HG03103 (cell line): ENCODE data around the gene PLA2G2F.

ENCODE experiments used
- ATAC-seq: cut with Tn5 transposase; IDR thresholded peaks from one replicate; pipeline ENCODE4 v1.9.1; 2021; ENCODE audit warnings: low read depth; ENCODE audit not compliant: unreplicated experiment

Gene PLA2G2F, protein sequence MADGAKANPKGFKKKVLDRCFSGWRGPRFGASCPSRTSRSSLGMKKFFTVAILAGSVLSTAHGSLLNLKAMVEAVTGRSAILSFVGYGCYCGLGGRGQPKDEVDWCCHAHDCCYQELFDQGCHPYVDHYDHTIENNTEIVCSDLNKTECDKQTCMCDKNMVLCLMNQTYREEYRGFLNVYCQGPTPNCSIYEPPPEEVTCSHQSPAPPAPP

DNA sequence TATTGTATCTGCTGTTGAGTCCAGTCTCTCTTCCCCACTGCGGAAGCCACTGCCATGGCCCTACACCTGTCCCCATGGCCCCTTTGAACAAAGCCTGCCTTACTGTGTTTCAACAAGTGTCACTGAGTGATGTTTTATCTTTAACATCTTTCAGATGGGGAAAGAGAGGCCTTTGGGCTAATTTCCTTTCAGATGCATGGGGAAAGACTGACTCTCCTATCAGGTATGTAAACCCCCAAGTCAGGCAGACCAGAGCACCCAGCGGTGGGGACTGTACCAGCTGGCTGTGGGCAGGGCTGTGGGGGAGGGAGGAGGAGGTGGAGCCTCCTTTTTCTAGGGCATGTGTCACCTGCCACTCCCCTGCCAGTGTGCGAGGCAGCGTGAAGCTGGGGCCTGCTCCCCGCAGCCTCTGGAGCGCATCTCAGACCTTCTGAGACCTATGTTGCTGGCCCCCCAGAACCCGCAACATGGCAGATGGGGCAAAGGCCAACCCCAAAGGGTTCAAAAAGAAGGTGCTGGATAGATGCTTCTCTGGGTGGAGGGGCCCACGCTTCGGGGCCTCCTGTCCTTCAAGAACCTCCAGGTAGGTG, at the start of gene PLA2G2F:
Gene PLA2G2F (plus strand): TSS at position 363 of the 590 bp plus-strand sequence. CDS start 105 bp downstream, at position 468.
- no peak for ATAC-seq

DNA sequence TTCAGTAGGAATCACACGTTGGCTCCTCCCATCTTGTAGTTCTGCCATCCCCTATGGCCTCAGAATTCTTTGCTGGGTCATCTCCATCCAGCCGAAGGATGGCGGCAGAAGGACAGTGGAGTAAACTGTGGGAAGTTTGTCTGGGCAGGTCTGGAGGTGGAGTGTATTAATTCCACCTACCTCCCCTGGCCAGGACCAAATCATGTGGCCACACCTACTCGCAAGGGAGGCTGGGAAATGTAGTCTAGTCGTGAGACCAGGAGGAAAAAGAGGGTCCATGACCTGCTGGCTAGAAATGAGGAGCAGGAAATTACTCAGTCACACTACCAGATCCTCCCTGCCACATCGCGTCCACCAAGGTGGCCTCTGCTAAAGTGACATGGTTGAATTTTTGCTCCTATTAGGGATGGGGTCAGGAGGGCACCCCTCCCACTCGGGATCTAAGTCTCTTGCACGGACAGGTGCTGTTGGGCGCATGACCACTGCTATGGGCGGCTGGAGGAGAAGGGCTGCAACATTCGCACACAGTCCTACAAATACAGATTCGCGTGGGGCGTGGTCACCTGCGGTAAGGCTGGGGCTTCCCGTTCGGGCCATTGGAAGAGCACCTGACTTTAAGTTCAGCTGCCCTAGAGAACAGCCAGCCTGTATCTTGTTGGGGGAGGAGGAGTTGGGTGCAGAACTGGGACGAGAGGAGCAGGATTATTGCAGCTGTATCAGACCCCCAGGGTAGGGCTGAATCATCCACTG, 49.6 kb upstream of the PLA2G2F start:
- ATAC-seq = no peak

DNA sequence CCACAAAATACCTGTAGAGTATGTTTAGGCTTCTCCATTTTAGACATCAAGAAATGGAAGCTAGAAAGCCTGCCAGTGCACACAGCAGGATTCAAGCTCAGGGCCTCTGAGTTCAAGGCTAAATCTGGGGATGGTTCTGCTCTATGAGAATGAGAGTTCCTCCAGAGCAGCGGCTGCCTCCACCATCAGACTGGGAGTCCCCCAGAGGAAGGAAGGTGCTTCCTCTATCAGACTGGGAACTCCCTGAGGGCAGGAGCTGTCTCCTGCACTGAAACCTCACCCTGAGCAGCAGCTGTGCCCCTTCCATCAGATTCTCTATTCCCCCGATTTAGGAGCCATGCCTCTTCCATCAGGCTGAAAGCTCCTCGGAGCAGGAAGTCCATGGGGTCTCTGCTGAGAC, 49.0 kb upstream of the PLA2G2F start:
- no peak for ATAC-seq

DNA sequence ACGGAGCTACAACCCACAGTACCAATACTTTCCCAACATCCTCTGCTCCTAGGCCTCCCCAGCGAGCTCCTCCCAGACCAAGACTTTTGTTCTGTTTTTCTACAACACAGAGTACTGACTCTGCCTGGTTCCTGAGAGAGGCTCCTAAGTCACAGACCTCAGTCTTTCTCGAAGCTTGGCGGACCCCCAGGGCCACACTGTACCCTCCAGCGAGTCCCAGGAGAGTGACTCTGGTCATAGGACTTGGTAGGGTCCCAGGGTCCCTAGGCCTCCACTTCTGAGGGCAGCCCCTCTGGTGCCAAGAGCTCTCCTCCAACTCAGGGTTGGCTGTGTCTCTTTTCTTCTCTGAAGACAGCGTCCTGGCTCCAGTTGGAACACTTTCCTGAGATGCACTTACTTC, 48.5 kb upstream of the PLA2G2F start:
- no peak for ATAC-seq

DNA sequence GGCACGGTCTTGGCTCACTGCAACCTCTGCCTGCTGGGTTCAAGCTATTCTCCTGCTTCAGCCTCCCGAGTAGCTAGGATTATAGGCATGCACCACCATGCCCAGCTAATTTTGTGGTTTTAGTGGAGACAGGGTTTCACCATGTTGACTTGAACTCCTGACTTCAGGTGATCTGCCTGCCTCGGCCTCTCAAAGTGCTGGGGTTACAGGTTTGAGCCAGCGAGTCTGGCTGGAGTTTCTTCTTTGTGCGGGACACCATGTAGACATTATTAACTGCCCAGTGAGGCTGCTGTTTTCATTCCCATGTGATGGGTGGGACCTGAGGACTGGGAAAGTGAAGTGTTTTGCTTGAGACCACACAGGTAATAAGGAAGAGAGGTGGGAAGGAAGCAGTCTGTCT, 45.8 kb upstream of the PLA2G2F start:
- ATAC-seq = no peak

DNA sequence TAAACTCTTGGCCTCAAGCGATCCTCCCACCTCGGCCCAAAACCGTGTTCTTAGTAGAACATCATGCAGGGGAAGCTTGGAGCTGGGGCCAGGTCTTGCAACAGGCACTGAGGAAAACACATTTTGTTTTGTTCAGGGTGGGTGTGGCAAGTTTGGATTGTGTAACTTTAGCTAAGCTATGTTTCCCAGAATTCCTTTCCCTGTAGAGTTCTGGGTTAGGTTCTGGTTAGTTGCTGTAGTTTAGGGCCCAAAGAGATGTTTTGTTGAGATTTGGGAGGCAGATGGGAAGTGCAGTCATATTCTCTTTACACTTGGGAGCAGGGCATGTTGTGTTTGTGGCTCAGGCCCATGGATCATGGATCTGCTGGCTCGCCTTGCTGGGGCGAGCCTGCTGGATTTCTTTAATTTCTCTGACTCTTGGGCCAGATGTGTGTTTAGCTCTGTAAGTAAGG, 45.2 kb upstream of the PLA2G2F start:
- ATAC-seq = no peak

DNA sequence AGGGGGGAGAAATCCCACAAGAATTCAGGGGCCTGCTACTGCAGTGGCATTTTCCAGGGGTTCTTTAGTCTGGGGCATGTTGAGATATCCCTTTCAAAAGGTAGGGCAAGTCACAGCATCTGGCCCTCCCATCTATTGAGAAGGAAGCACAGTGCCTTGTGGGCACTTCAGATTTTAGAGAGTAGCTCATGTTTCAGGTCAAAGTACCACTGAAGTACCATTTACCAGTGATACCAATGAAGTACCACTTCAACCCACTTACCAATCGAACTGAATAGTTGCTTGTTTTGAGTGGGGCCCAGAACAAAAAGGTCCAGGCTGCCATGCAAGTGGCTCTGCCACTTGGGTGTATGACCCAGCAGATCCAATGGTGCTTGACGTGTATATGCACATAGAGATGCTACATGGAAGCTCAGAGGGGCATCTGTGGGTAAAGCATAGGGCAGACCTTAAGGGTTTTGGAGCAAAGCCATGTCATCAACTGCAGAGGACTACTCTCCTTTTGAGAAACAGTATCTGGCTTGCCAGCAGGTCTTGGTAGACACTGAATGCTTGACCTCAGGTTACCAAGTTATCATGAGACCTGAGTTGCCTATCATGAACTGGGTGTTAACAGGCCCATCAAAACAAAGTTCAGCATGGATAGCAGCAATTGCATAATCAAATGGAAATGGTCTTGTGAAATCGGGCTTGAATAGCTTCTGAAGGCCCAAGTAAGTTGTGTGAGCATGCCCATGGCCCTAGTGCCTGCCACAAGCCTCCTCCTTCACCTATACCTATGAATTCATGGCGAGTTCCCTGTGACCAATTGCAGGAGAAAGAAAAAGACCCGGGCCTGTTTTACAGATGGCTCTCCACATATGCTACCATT, 43.3 kb upstream of the PLA2G2F start:
- no peak for ATAC-seq

DNA sequence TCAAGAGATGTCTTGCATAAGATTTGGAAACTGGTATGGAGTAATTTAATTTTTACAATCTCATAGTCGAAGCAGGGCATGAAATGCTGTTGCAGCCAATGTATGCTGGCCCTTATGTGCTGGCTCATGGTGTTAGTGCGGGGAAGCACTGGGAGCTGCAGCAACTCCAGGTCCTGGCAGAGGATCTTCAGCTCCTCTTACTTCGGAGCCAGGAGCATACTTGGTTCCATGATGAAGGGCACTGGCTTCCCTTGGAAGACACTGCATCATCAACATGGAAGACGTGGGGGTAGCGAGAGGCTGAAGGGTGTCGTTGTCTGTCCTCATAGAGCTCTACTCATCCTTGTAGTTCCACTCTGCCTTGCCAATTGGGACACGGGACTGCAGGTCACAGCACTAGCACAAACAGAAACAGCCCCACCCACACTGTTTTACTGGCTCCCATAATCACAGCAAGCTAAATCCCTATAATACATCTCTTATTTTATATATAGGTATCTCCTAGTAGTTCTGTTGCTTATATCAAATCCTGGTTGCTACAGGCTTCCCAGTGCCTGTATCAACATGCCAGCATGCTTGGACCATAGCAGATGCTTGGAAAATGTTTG, 42.2 kb upstream of the PLA2G2F start:
- ATAC-seq = no peak

DNA sequence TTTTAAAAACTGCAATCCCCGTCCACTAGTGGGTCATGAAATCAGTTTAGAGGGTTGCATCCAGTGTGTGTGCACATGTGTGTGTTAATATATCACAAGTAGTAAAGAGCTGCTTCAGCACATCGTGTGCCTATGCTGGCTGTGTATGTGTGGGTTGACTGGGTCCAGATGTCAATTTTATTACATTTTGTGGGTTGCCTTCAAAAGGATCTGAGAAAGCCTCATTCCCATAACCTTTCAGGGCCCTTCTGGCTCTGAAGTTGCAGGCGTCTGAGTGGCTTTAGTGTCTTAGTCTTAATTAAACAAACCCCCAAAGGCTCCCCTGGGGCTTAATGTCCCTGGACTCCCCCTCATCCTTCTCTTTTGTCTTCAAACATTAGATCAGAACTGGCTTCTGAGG, 39.6 kb upstream of the PLA2G2F start:
- no peak for ATAC-seq

DNA sequence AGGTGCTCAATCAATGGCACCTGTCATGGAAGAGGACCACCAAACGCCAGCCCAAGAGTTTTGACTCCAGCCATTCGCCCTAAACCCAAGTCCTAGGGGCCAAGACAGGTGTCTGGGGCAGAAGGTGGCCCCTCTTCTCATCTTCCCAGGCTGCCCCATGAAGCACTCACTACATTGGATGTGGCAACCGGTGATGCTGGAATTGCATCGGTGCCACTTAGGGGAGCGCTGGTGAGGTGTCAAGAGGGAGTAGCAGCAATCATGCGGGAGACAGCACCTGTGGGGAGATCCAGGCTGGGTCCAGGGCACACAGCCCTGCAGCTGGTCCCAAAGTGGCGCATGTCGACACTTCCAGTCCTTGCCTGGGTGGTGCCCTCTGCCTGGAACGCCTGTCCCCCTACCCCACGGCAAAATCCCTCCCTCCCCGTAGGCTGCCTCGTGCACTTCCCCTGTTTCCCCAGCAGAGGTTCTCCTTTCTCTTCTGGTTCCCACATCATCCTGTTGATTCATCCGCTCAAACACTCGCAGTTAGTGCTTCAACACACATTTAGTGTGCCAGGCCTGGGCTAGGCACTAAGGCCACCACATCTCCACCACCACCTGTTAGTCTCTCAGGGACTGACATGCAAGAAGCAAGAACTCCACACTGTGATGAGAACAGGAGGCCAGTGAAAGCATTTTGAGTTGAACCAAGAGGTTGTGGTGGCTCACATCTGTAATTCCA, 38.3 kb upstream of the PLA2G2F start:
- ATAC-seq = no peak

DNA sequence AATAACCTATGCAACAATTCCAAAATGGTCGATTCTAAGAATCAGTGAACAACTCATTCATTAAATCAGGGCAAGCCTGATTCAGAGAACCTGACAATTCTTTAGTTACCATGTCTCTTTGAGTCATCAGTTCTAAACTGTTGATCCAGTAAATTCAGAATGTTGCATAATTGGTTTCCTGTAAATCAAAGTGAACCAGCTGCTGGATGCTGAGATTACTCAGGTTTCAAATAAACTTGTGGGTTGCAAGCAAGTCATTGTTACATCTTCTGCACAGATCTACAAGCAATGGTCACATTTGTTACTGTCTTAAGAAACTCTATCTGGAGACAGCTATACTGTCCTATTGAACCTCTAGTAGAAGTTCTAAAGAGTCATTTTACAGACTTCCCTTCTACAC, 36.2 kb upstream of the PLA2G2F start:
- ATAC-seq = no peak

DNA sequence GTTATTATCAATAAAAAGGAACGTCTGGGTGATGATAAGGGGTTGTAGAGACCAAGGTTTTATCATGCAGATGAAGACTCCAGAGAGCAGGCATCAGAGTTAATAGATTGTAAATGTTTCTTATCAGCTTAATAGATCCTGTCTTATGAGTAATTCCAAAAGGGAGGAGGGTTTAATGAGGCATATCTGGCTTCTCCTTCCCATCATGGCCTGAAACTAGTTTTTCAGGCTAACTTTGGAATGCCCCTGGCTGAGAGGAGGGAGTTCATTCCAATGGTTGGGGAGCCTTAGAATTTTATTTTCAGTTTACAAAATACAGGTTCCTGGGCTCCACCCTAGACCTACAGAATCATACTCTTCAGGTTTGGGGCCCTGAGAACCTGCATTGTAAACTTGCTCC, 33.3 kb upstream of the PLA2G2F start:
- ATAC-seq = no peak

DNA sequence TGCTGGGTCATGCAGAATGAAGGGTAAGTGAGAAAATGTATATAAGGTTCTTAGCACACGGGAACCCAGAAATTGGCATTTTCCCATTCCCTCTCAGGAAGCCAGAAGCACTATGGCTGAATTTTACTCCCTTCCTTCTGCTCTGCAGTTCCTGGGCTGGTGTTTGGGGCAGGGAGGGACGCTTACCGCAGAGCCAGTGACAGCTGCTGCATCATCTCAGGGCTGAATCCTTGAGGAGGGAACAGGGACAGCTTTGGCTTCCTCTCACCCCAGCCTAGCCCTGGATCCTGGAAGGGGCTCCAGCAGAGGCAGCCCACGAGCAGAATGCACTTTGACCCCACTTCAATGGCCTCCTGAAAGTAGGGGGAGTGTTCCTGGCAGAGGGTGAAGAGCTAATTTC, 31.8 kb upstream of the PLA2G2F start:
- ATAC-seq = no peak

DNA sequence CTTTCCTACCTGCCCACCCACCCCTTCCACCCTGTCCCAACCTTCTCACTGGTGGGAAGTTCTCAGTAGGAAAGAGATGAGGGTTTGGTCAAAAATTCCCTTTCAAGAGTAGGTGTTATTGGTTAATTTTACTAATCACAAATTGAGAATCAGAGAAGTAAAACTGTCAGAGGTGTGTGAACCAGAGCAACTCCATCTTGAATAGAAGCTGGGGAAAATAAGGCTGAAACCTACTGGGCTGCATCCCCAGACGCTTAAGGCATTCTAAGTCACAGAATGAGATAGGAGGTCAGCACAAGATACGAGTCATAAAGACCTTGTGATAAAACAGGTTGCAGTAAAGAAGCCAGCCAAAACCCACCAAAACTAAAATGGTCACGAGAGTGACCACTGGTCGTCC, 31.3 kb upstream of the PLA2G2F start:
- no peak for ATAC-seq

DNA sequence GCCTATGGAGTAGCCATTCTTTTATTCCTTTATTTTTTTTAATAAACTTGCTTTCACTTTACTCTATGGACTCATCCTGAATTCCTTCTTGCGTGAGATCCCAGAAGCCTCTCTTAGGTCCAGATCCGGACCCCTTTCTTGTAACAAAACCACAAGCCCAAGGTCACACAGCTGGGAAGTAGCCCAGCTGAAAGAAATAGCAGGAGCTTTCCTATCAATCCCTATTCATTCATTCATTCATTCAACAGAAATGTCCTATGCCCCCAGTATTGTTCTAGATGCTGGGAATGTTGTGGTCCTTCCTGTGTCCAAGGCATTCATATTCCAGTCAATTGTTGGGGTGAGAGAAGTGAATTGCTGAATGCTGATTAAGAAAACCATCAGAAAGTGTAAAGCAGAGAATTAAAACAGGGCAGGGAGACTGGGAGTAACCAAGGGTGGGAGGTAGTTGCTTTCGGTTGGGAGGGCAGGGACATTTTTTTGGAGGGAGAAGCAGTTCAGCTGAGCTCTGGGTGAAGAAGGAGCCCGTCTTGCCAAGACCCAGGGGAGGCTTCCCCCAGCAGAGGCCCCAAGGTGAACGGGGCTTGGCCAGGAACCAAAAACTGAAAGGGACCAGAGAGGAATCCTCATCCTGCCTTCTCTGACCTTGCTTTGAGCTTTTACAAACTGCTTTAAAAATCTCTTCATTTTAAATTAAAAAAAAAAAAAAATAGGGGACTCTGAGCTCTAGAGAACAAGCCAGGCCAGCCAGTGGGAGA, 30.6 kb upstream of the PLA2G2F start:
- no peak for ATAC-seq

DNA sequence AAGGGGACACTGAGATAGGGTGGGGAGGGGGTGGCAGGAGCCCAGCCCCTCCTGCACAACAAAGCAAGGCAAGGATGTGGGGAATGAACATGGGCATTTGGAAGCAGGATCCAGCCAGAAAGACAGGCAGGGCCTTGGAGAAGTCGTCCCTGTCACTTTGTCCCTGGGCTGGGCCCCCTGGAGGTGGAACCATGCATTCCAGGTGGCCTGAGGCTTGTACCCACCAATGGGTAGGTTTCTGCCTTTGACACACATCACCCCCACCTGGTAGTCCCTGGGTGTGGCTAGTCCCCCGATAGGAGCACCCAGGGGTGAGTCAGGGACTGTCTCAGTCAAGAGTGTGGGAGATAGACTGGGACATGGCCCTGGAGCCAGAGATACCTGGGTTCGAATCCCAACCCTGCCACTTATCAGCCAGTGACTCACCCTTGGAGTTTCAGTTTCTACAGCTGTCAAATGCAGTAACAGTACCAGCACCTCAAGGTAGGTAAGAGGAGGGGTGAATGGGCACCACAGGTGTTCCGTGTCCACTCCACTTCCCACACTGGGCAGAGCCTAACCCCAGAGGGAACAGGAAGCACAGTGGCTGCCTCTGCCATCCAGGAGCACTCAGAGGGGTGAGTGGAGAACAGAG, 29.8 kb upstream of the PLA2G2F start:
- ATAC-seq = no peak

DNA sequence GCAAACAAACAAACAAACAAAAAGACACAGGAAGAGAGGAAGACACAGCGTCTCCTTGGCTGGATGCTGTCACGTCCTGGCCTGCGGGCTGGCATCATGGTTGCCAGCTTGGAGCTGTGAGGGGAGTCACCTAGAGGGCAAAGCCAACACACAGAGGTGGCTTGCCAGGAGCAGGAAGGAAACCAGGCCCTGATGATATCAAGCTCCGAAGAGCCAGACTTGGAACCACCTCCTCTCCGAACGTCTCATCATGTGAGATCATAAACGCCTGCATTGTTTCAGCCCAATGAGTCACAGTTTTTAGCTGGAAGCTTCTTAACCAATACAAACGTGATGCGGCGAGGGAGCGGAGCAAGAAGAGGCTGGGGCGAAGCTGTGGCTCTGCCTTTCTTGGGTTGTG, 28.4 kb upstream of the PLA2G2F start:
- no peak for ATAC-seq

DNA sequence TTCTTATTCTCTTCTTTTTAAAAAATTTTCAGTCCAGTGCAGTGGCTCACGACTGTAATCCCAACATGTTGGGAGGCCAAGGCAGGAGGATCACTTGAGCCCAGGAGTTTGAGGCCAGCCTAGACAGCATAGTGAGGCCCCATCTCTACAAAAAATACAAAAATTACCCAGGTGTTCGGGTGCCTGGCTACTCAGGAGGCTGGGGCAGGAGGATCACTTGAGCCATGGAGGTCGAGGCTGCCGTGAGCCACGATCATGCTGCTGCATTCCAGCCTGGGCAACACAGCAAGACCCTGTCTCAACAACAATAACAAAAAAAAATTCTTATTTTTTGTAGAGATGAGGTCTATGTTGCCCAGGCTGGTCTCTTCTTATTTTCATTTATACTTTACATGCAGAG, 27.7 kb upstream of the PLA2G2F start:
- ATAC-seq = no peak
